WTC11 (cell line): ENCODE results near the gene STX4. TPM values are rescaled to one million over a fixed set of nuclear protein-coding genes. Genes with fewer than 3 reads are reported as not detected.

Experiments used
- ATAC-seq: fragments of 200-7000 bp; cut with Tn5 transposase; 2 replicates; pipeline ENCODE4 v1.10.0; 2021; ENCODE audit warnings: mild to moderate bottlenecking, moderate library complexity
- CTCF ChIA-PET: fragments of 300-600 bp; sonication (Branson Sonifier 250); formaldehyde crosslinking; loops from one replicate; lab custom pipeline; 2021; ENCODE audit warnings: antibody characterized with exemption; lab: Charles Lee
- POLR2A ChIA-PET: fragments of 350-600 bp; sonication (Branson Sonifier 250); formaldehyde crosslinking; loops from one replicate; lab custom pipeline; 2021; ENCODE audit warnings: antibody characterized with exemption; lab: Charles Lee
- DNase-seq: peaks from one replicate; pipeline ENCODE4 v3.0.0; 2021; ENCODE audit warnings: low spot score
- H3K27ac Mint-ChIP-seq: 2 replicates; pipeline ENCODE4 v1.8.0; 2021; ENCODE audit warnings: mixed read lengths
- H3K27me3 Mint-ChIP-seq: 2 replicates; pipeline ENCODE4 v1.8.0; 2021; ENCODE audit warnings: low read depth, mild to moderate bottlenecking, moderate library complexity, mixed read lengths
- H3K36me3 Mint-ChIP-seq: 2 replicates; pipeline ENCODE4 v1.8.0; 2021; ENCODE audit warnings: mixed read lengths
- H3K4me1 Mint-ChIP-seq: 2 replicates; pipeline ENCODE4 v1.8.0; 2022; ENCODE audit warnings: mixed read lengths
- H3K4me3 Mint-ChIP-seq: 2 replicates; pipeline ENCODE4 v1.8.0; 2021; ENCODE audit warnings: mild to moderate bottlenecking, moderate library complexity, mixed read lengths
- H3K9me3 Mint-ChIP-seq: 2 replicates; pipeline ENCODE4 v1.8.0; 2021; ENCODE audit warnings: mixed read lengths
- ARID4B ChIP-seq: sonication (generic); formaldehyde crosslinking; IDR thresholded peaks from 2 replicates; pipeline ENCODE4 v1.8.0; 2023; ENCODE audit warnings: missing genetic modification reagents, mild to moderate bottlenecking, borderline replicate concordance
- CDX4 ChIP-seq: fragments of 250-450 bp; sonication (Bioruptor Pico); IDR thresholded peaks from 2 replicates; pipeline ENCODE4 v1.9.0; 2021; ENCODE audit warnings: moderate library complexity, mild to moderate bottlenecking, inconsistent platforms, borderline replicate concordance
- CREB1 ChIP-seq: sonication (generic); formaldehyde crosslinking; IDR thresholded peaks from 2 replicates; pipeline ENCODE4 v1.8.0; 2023; ENCODE audit warnings: mild to moderate bottlenecking, missing genetic modification reagents
- E2F5 ChIP-seq: sonication (generic); formaldehyde crosslinking; IDR thresholded peaks from 2 replicates; pipeline ENCODE4 v1.8.1; 2022; ENCODE audit warnings: mild to moderate bottlenecking, moderate library complexity, missing genetic modification reagents
- ETV6 ChIP-seq: sonication (generic); formaldehyde crosslinking; IDR thresholded peaks from 2 replicates; pipeline ENCODE4 v1.8.1; 2022; ENCODE audit warnings: mild to moderate bottlenecking, missing genetic modification reagents
- FOXK1 ChIP-seq: sonication (generic); formaldehyde crosslinking; IDR thresholded peaks from 2 replicates; pipeline ENCODE4 v1.8.0; 2022; ENCODE audit warnings: mild to moderate bottlenecking, moderate library complexity, missing genetic modification reagents
- GABPB1 ChIP-seq: sonication (generic); formaldehyde crosslinking; IDR thresholded peaks from 2 replicates; pipeline ENCODE4 v1.8.1; 2023; ENCODE audit warnings: mild to moderate bottlenecking, missing genetic modification reagents
- GTF2I ChIP-seq: fragments of 250-450 bp; sonication (Bioruptor Pico); conservative IDR thresholded peaks from 2 replicates; pipeline ENCODE4 v1.4.0; 2021; ENCODE audit warnings: mild to moderate bottlenecking
- HMGA2 ChIP-seq: fragments of 250-450 bp; sonication (Bioruptor Pico); IDR thresholded peaks from 2 replicates; pipeline ENCODE4 v1.4.0; 2021; ENCODE audit warnings: mild to moderate bottlenecking, moderate library complexity
- NFATC4 ChIP-seq: fragments of 250-450 bp; sonication (Bioruptor Pico); IDR thresholded peaks from 2 replicates; pipeline ENCODE4 v1.9.0; 2021; ENCODE audit warnings: mild to moderate bottlenecking
- NR1H2 ChIP-seq: sonication (generic); formaldehyde crosslinking; IDR thresholded peaks from 2 replicates; pipeline ENCODE4 v1.9.0; 2021; ENCODE audit warnings: mild to moderate bottlenecking, moderate library complexity, missing genetic modification reagents
- NR2C2 ChIP-seq: sonication (generic); formaldehyde crosslinking; IDR thresholded peaks from 2 replicates; pipeline ENCODE4 v1.8.0; 2022; ENCODE audit warnings: mild to moderate bottlenecking, missing genetic modification reagents
- TCF7 ChIP-seq: sonication (generic); formaldehyde crosslinking; IDR thresholded peaks from 2 replicates; pipeline ENCODE4 v1.8.0; 2022; ENCODE audit warnings: mild to moderate bottlenecking, low read depth, missing genetic modification reagents, moderate library complexity
- USF1 ChIP-seq: sonication (generic); formaldehyde crosslinking; IDR thresholded peaks from 2 replicates; pipeline ENCODE4 v1.8.0; 2022; ENCODE audit warnings: mild to moderate bottlenecking, missing genetic modification reagents
- ZMAT4 ChIP-seq: fragments of 250-450 bp; sonication (Bioruptor Pico); IDR thresholded peaks from 2 replicates; pipeline ENCODE4 v1.9.0; 2021; ENCODE audit warnings: mild to moderate bottlenecking
- ZNF263 ChIP-seq: sonication (generic); formaldehyde crosslinking; IDR thresholded peaks from 2 replicates; pipeline ENCODE4 v1.8.1; 2022; ENCODE audit warnings: low read depth, mild to moderate bottlenecking, moderate library complexity, missing genetic modification reagents
- ZNF281 ChIP-seq: sonication (generic); formaldehyde crosslinking; IDR thresholded peaks from 2 replicates; pipeline ENCODE4 v1.8.0; 2023; ENCODE audit warnings: mild to moderate bottlenecking, missing genetic modification reagents
- ZNF317 ChIP-seq: sonication (generic); formaldehyde crosslinking; IDR thresholded peaks from 2 replicates; pipeline ENCODE4 v1.8.1; 2023; ENCODE audit warnings: low read depth, mild to moderate bottlenecking, moderate library complexity, missing genetic modification reagents, borderline replicate concordance
- total RNA-seq: library from RNA; stranded (reverse); gene quantifications from 3 replicates; pipeline ENCODE4 v1.2.3, GENCODE V29; 2021
- TF ChIP-seq, protein P1 (sequence below): sonication (generic); formaldehyde crosslinking; IDR thresholded peaks from 2 replicates; pipeline ENCODE4 v1.8.1; 2022; ENCODE audit warnings: low read depth, mild to moderate bottlenecking, moderate library complexity, missing genetic modification reagents, borderline replicate concordance
- TF ChIP-seq, protein P2 (sequence below): sonication (generic); formaldehyde crosslinking; IDR thresholded peaks from 2 replicates; pipeline ENCODE4 v1.8.1; 2022; ENCODE audit warnings: mild to moderate bottlenecking, missing genetic modification reagents, moderate library complexity, borderline replicate concordance

STX4 gene
- total RNA-seq, 1 experiment from 2014 or later: 38.4 TPM

DNA sequence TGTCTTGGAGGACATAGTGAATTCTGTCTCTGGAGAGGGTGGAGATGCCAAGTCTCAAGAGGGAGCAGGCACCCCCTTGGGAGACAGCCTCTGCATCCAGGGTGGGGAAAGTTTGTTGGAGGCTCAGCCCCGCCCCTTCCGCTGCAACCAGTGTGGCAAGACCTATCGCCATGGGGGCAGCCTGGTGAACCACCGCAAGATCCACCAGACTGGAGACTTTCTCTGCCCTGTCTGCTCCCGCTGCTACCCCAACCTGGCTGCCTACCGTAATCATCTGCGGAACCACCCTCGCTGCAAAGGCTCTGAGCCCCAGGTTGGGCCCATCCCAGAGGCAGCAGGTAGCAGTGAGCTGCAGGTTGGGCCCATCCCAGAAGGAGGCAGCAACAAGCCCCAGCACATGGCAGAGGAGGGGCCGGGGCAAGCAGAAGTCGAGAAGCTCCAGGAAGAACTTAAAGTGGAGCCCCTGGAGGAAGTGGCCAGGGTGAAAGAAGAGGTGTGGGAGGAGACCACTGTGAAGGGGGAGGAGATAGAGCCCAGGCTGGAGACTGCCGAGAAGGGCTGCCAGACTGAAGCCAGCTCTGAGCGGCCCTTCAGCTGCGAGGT is 46.1 kb downstream of the STX4 start:
- ChIA-PET CTCF (interaction anchor here (0.6 to 1.6 kb wide), 2 partner anchors 63 to 154 kb away, joined by 3 to 8 read pairs; no protein-coding TSS in a partner anchor), POLR2A (interaction anchor here (0.6 kb wide), 1 partner anchor 24 kb away, joined by 3 read pairs; no protein-coding TSS in a partner anchor)
- H3K27me3 Mint-ChIP-seq: no peaks in the 10 kb centered on the region
- H3K36me3 Mint-ChIP-seq: peaks cover 30% of the 10 kb centered on the region
- peak; percentile 26; the same call in 1 of the 2 replicates for ATAC-seq
- no peak for DNase-seq
- H3K4me1 Mint-ChIP-seq: peaks cover 7% of the 10 kb centered on the region
- no peak for TF ChIP-seq TCF7 (CRISPR knock-in tag)
- TF ChIP-seq ETV6: no peak
- TF ChIP-seq, protein P1, sequence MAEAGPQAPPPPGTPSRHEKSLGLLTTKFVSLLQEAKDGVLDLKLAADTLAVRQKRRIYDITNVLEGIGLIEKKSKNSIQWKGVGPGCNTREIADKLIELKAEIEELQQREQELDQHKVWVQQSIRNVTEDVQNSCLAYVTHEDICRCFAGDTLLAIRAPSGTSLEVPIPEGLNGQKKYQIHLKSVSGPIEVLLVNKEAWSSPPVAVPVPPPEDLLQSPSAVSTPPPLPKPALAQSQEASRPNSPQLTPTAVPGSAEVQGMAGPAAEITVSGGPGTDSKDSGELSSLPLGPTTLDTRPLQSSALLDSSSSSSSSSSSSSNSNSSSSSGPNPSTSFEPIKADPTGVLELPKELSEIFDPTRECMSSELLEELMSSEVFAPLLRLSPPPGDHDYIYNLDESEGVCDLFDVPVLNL (CRISPR knock-in tag): no peak
- TF ChIP-seq ZNF263 (CRISPR knock-in tag): no peak
- TF ChIP-seq USF1: no peak
- no peak for TF ChIP-seq GABPB1 (CRISPR knock-in tag)
- no peak for TF ChIP-seq ZMAT4 (CRISPR knock-in tag)
- TF ChIP-seq E2F5: no peak
- TF ChIP-seq FOXK1 (CRISPR knock-in tag): no peak
- no peak for TF ChIP-seq GTF2I
- no peaks in the 10 kb centered on the region for H3K9me3 Mint-ChIP-seq
- H3K27ac Mint-ChIP-seq: no peak overlapping the region
- no peak overlapping the region for H3K4me3 Mint-ChIP-seq

DNA sequence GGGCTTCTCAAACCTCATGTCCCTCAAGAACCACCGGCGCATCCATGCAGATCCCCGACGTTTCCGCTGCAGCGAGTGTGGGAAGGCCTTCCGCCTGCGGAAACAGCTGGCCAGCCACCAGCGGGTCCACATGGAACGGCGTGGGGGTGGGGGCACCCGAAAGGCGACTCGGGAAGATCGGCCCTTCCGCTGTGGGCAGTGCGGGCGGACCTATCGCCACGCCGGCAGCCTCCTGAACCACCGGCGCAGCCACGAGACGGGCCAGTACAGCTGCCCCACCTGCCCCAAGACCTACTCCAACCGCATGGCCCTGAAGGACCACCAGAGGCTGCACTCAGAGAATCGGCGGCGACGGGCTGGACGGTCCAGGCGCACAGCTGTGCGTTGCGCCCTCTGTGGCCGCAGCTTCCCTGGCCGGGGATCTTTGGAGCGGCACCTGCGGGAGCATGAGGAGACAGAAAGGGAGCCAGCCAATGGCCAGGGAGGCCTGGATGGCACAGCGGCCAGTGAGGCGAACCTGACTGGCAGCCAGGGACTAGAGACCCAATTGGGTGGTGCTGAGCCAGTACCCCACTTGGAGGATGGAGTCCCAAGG is 46.8 kb downstream of the STX4 start:
- CTCF ChIA-PET: interaction anchor here (0.6 to 1.6 kb wide), 2 partner anchors 62 to 153 kb away, joined by 3 to 8 read pairs; no protein-coding TSS in a partner anchor
- no peaks in the 10 kb centered on the region for H3K27me3 Mint-ChIP-seq
- no peak for DNase-seq
- no peak overlapping the region for H3K4me3 Mint-ChIP-seq
- no peak for ATAC-seq
- H3K9me3 Mint-ChIP-seq: no peaks in the 10 kb centered on the region
- POLR2A ChIA-PET: interaction anchor here (0.5 to 0.6 kb wide), 2 partner anchors 25 to 386 kb away, joined by 3 read pairs; no protein-coding TSS in a partner anchor
- H3K36me3 Mint-ChIP-seq: peaks cover 30% of the 10 kb centered on the region
- no peak overlapping the region for H3K27ac Mint-ChIP-seq
- no peaks in the 10 kb centered on the region; the same call in 1 of the 2 replicates for H3K4me1 Mint-ChIP-seq
- TF ChIP-seq HMGA2 (CRISPR knock-in tag) (no peak), NR1H2 (CRISPR knock-in tag) (no peak), NR2C2 (no peak), USF1 (no peak), ARID4B (no peak), ZNF317 (CRISPR knock-in tag) (no peak), ZNF281 (CRISPR knock-in tag) (no peak), CREB1 (CRISPR knock-in tag) (no peak), NFATC4 (CRISPR knock-in tag) (no peak), CDX4 (CRISPR knock-in tag) (no peak)
- TF ChIP-seq, protein P2, sequence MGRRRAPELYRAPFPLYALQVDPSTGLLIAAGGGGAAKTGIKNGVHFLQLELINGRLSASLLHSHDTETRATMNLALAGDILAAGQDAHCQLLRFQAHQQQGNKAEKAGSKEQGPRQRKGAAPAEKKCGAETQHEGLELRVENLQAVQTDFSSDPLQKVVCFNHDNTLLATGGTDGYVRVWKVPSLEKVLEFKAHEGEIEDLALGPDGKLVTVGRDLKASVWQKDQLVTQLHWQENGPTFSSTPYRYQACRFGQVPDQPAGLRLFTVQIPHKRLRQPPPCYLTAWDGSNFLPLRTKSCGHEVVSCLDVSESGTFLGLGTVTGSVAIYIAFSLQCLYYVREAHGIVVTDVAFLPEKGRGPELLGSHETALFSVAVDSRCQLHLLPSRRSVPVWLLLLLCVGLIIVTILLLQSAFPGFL (CRISPR knock-in tag): no peak
